HepG2 (cell line): Measurements from ENCODE around the gene SIX5. TPM values are rescaled to one million over a fixed set of nuclear protein-coding genes. Genes with fewer than 3 reads are reported as not detected.
A peak's percentile ranks its signal among the peaks of the same experiment; 100 is the strongest.

Source experiments
- ATM ChIP-seq: fragments of 450-650 bp; IDR thresholded peaks from 2 replicates; pipeline ENCODE4 v1.7.1; 2017; ENCODE audit warnings: mild to moderate bottlenecking, borderline replicate concordance
- CEBPB ChIP-seq: IDR thresholded peaks from 2 replicates; pipeline ENCODE4 v1.6.1; 2011; ENCODE audit warnings: low read depth, low read length, improper control_type of control experiment, borderline replicate concordance
- HNF4A ChIP-seq: sonication (generic); formaldehyde crosslinking; IDR thresholded peaks from 2 replicates; pipeline ENCODE4 v1.4.0; 2020; ENCODE audit warnings: missing genetic modification reagents
- MBNL3 ChIP-seq: fragments of 250-450 bp; sonication (Bioruptor Pico); conservative IDR thresholded peaks from 2 replicates; pipeline ENCODE4 v1.8.0; 2022; ENCODE audit warnings: mild to moderate bottlenecking, inconsistent platforms
- NAIF1 ChIP-seq: sonication (generic); formaldehyde crosslinking; IDR thresholded peaks from 2 replicates; pipeline ENCODE4 v1.5.0; 2020; ENCODE audit warnings: mild to moderate bottlenecking, missing genetic modification reagents, borderline replicate concordance
- NFAT5 ChIP-seq: sonication (generic); formaldehyde crosslinking; IDR thresholded peaks from 2 replicates; pipeline ENCODE4 v1.4.0; 2020; ENCODE audit warnings: missing genetic modification reagents
- NONO ChIP-seq, 2 experiments: fragments of 450-650 bp in 1 of 2; sonication (generic) in 1 of 2; formaldehyde crosslinking in 1 of 2; IDR thresholded peaks in 1 of 2; conservative IDR thresholded peaks in 1 of 2; 2 replicates each; pipeline versions ENCODE4 v1.6.1 to v1.8.0; 2017 to 2022; ENCODE audit warnings: mild to moderate bottlenecking in 1 of 2, missing genetic modification reagents in 1 of 2, moderate library complexity in 1 of 2
- PRDM10 ChIP-seq: sonication (generic); formaldehyde crosslinking; IDR thresholded peaks from 2 replicates; pipeline ENCODE4 v1.4.0; 2020; ENCODE audit warnings: low read depth, missing genetic modification reagents
- RFX3 ChIP-seq: IDR thresholded peaks from 2 replicates; pipeline ENCODE4 v1.6.1; 2016; ENCODE audit warnings: missing biosample characterization, missing genetic modification reagents
- SIN3A ChIP-seq: IDR thresholded peaks from 2 replicates; pipeline ENCODE4 v1.6.1; 2011; ENCODE audit warnings: low read depth, mild to moderate bottlenecking, control low read depth, low read length, borderline replicate concordance
- TRAFD1 ChIP-seq: sonication (generic); formaldehyde crosslinking; IDR thresholded peaks from 2 replicates; pipeline ENCODE4 v1.5.1; 2020; ENCODE audit warnings: missing genetic modification reagents, mild to moderate bottlenecking, borderline replicate concordance
- U2AF2 ChIP-seq: fragments of 200-400 bp; formaldehyde crosslinking; IDR thresholded peaks from 2 replicates; pipeline ENCODE4 v1.6.1; 2017; ENCODE audit warnings: low read depth, mild to moderate bottlenecking, low read length
- YEATS4 ChIP-seq: sonication (generic); formaldehyde crosslinking; IDR thresholded peaks from 2 replicates; pipeline ENCODE4 v1.4.0; 2020; ENCODE audit warnings: missing genetic modification reagents, borderline replicate concordance
- ZFP37 ChIP-seq: sonication (generic); formaldehyde crosslinking; IDR thresholded peaks from 2 replicates; pipeline ENCODE4 v1.4.0; 2020; ENCODE audit warnings: missing genetic modification reagents, borderline replicate concordance
- ZNF10 ChIP-seq: sonication (generic); formaldehyde crosslinking; IDR thresholded peaks from 2 replicates; pipeline ENCODE4 v1.4.0; 2020; ENCODE audit warnings: mild to moderate bottlenecking, low read depth, missing genetic modification reagents, borderline replicate concordance
- ZNF629 ChIP-seq: sonication (generic); formaldehyde crosslinking; conservative IDR thresholded peaks from 2 replicates; pipeline ENCODE4 v1.5.0; 2020; ENCODE audit warnings: missing genetic modification reagents
- ZNF709 ChIP-seq: sonication (generic); formaldehyde crosslinking; IDR thresholded peaks from 2 replicates; pipeline ENCODE4 v1.5.0; 2020; ENCODE audit warnings: mild to moderate bottlenecking, missing genetic modification reagents
- polyA plus RNA-seq, 8 experiments: library from polyadenylated mRNA; depleted of rRNA in 3 of 8; stranded (reverse) in 7 of 8; unstranded in 1 of 8; fragments of >200 nt; fragmentation: Illumina TruSeq in 4 of 8; extraction: Trizol in 4 of 8; gene quantifications; 2 replicates each; pipeline versions ENCODE4 v1.2.1 to v1.2.3, GENCODE V29; 2011 to 2016; ENCODE audit warnings: low read depth in 4 of 8, missing spikeins in 1 of 8, mixed read lengths in 1 of 8; ENCODE audit not compliant: insufficient read depth in 1 of 8
- total RNA-seq, 5 experiments: library from RNA; depleted of rRNA; stranded (reverse); fragments of >200 nt; fragmentation: Illumina TruSeq; extraction: Trizol; gene quantifications; 2 replicates each; pipeline ENCODE4 v1.2.3, GENCODE V29; 2016; ENCODE audit warnings: low read depth in 1 of 5

SIX5 gene
- total and polyA plus RNA-seq, 2 of the 13 experiments (the other 11 are each of a cell fraction or from before 2014, with no cell fraction given), result 7.7 to 10.5 TPM

- TF ChIP-seq YEATS4 (CRISPR knock-in tag) (peak; percentile 39; the same call in 1 of the 2 replicates), PRDM10 (peak; percentile 79), ZNF10 (CRISPR knock-in tag) (no peak), NFAT5 (0 out of 2 replicates have a peak, but pooled peaks have one; percentile 12), ZNF709 (CRISPR knock-in tag) (peak; percentile 15; the same call in 1 of the 2 replicates), HNF4A (peak; percentile 78), MBNL3 (no peak), CEBPB (peak; percentile 34; the same call in 1 of the 2 replicates), SIN3A (no peak; the same call in 1 of the 2 replicates), ZFP37 (CRISPR knock-in tag) (peak; percentile 63; the same call in 1 of the 2 replicates), ZNF629 (CRISPR knock-in tag) (0 out of 2 replicates have a peak, but pooled peaks have one; percentile 21), NONO (IDR thresholded peaks at IDR 0.05) (no peak), NONO (CRISPR knock-in tag; conservative IDR thresholded peaks at IDR 0.05) (peak; percentile 84), ATM (no peak), TRAFD1 (CRISPR knock-in tag) (no peak), NAIF1 (CRISPR knock-in tag) (no peak), U2AF2 (peak; percentile 23; the same call in 1 of the 2 replicates), RFX3 (CRISPR knock-in tag) (peak; percentile 54; the same call in 1 of the 2 replicates)
These were observed 51.7 kb downstream of the SIX5 start (continued) for GRCh38 chr19:45717131-45717982.
